ENCODE results near the gene ESPL1. TPM values are rescaled to one million over a fixed set of nuclear protein-coding genes. Genes with fewer than 3 reads are reported as not detected.

ESPL1 gene
- total and polyA plus RNA-seq, 4 donors, result 2.8 to 19.3 (median 3.7) TPM

- TF ChIP-seq NR2F2 (IDR thresholded peaks at IDR 0.05) (no peak), TAF1 (conservative IDR thresholded peaks at IDR 0.05) (no peak), EGR1 (IDR thresholded peaks at IDR 0.05; ENCODE audit: low read depth in 2 of 2) (no peak), RXRA (IDR thresholded peaks at IDR 0.05) (no peak), HNF4A (conservative IDR thresholded peaks at IDR 0.05) (no peak), FOXA1 (IDR thresholded peaks at IDR 0.05) (no peak), ZBTB33 (IDR thresholded peaks at IDR 0.05) (no peak), ATF3 (IDR thresholded peaks at IDR 0.05) (no peak)
These were observed 41.3 kb upstream of the ESPL1 start (continued) for GRCh38 chr12:53226815-53227214.

GRCh38 chr12:53227341-53227740, 40.8 kb upstream of the ESPL1 start:
- WGBS, result 95% methylated on average over 11 of the region's 11 CpGs
- TF ChIP-seq ATF3 (IDR thresholded peaks at IDR 0.05) (no peak), NR2F2 (IDR thresholded peaks at IDR 0.05) (no peak), EGR1 (IDR thresholded peaks at IDR 0.05; ENCODE audit: low read depth in 2 of 2) (no peak), TAF1 (conservative IDR thresholded peaks at IDR 0.05) (no peak), GABPA (IDR thresholded peaks at IDR 0.05 in 1 of 2, conservative IDR thresholded peaks at IDR 0.05 in 1 of 2) (no peak)
- TF ChIP-seq, protein P1, sequence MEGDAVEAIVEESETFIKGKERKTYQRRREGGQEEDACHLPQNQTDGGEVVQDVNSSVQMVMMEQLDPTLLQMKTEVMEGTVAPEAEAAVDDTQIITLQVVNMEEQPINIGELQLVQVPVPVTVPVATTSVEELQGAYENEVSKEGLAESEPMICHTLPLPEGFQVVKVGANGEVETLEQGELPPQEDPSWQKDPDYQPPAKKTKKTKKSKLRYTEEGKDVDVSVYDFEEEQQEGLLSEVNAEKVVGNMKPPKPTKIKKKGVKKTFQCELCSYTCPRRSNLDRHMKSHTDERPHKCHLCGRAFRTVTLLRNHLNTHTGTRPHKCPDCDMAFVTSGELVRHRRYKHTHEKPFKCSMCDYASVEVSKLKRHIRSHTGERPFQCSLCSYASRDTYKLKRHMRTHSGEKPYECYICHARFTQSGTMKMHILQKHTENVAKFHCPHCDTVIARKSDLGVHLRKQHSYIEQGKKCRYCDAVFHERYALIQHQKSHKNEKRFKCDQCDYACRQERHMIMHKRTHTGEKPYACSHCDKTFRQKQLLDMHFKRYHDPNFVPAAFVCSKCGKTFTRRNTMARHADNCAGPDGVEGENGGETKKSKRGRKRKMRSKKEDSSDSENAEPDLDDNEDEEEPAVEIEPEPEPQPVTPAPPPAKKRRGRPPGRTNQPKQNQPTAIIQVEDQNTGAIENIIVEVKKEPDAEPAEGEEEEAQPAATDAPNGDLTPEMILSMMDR (IDR thresholded peaks at IDR 0.05; ENCODE audit: low read depth, low read length, missing input control), result no peak
- Histone ChIP-seq H3K27ac (ENCODE audit: low read depth in 1 of 2, low read length in 2 of 2) (no peak overlapping the region), H3K4me3 (ENCODE audit: low read depth in 1 of 3, low read length in 3 of 3) (no peak overlapping the region), H3K4me1 (ENCODE audit: control insufficient read depth in 4 of 4, insufficient read depth in 4 of 4, low read length in 3 of 4) (peaks cover 0 to 8% (median under 1%) of the 10 kb centered on the region in 4 donors), H3K9me3 (ENCODE audit: control insufficient read depth in 4 of 4, low read length in 3 of 4) (no peaks in the 10 kb centered on the region), H3K36me3 (ENCODE audit: control insufficient read depth in 4 of 4, insufficient read depth in 3 of 4, low read depth in 1 of 4, low read length in 3 of 4) (no peaks in the 10 kb centered on the region), H3K9ac (ENCODE audit: low read depth in 1 of 2, low read length in 2 of 2) (no peak overlapping the region), H3K27me3 (ENCODE audit: control insufficient read depth in 4 of 4, insufficient read depth in 4 of 4, low read length in 3 of 4) (no peaks in the 10 kb centered on the region)
- DNase-seq (ENCODE audit: low spot score), result no peak

GRCh38 chr12:53227836-53228235, 40.3 kb upstream of the ESPL1 start:
- Histone ChIP-seq H3K36me3 (ENCODE audit: control insufficient read depth in 4 of 4, insufficient read depth in 3 of 4, low read depth in 1 of 4, low read length in 3 of 4) (no peaks in the 10 kb centered on the region), H3K27me3 (ENCODE audit: control insufficient read depth in 4 of 4, insufficient read depth in 4 of 4, low read length in 3 of 4) (no peaks in the 10 kb centered on the region), H3K4me3 (ENCODE audit: low read depth in 1 of 3, low read length in 3 of 3) (no peak overlapping the region), H3K4me1 (ENCODE audit: control insufficient read depth in 4 of 4, insufficient read depth in 4 of 4, low read length in 3 of 4) (peaks cover 0 to 6% (median 2%) of the 10 kb centered on the region in 4 donors), H3K9me3 (ENCODE audit: control insufficient read depth in 4 of 4, low read length in 3 of 4) (no peaks in the 10 kb centered on the region), H3K9ac (ENCODE audit: low read depth in 1 of 2, low read length in 2 of 2) (no peak overlapping the region), H3K27ac (ENCODE audit: low read depth in 1 of 2, low read length in 2 of 2) (no peak overlapping the region)
- TF ChIP-seq RAD21 (IDR thresholded peaks at IDR 0.05) (no peak), JUND (IDR thresholded peaks at IDR 0.05) (no peak), RXRA (IDR thresholded peaks at IDR 0.05) (no peak), TAF1 (conservative IDR thresholded peaks at IDR 0.05) (no peak), EGR1 (IDR thresholded peaks at IDR 0.05; ENCODE audit: low read depth in 2 of 2) (no peak), FOXA2 (IDR thresholded peaks at IDR 0.05) (no peak), NR2F2 (IDR thresholded peaks at IDR 0.05) (no peak), YY1 (IDR thresholded peaks at IDR 0.05) (no peak), SP1 (IDR thresholded peaks at IDR 0.05) (no peak), HNF4G (IDR thresholded peaks at IDR 0.05) (no peak)
- TF ChIP-seq, protein P1 (IDR thresholded peaks at IDR 0.05; ENCODE audit: low read depth, low read length, missing input control), result no peak
- no peak for DNase-seq (ENCODE audit: low spot score)
- 88% methylated on average over 1 of the region's 1 CpG for WGBS
